ENCODE results near the gene EPHB2.

GRCh38 chr1:22781483-22781882, 70.8 kb downstream of the EPHB2 start:
- TF ChIP-seq, protein P1, sequence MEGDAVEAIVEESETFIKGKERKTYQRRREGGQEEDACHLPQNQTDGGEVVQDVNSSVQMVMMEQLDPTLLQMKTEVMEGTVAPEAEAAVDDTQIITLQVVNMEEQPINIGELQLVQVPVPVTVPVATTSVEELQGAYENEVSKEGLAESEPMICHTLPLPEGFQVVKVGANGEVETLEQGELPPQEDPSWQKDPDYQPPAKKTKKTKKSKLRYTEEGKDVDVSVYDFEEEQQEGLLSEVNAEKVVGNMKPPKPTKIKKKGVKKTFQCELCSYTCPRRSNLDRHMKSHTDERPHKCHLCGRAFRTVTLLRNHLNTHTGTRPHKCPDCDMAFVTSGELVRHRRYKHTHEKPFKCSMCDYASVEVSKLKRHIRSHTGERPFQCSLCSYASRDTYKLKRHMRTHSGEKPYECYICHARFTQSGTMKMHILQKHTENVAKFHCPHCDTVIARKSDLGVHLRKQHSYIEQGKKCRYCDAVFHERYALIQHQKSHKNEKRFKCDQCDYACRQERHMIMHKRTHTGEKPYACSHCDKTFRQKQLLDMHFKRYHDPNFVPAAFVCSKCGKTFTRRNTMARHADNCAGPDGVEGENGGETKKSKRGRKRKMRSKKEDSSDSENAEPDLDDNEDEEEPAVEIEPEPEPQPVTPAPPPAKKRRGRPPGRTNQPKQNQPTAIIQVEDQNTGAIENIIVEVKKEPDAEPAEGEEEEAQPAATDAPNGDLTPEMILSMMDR (IDR thresholded peaks at IDR 0.05): no peak
- no peak for TF ChIP-seq ZFX (IDR thresholded peaks at IDR 0.05; ENCODE audit: borderline replicate concordance)

Measured in 22Rv1 (cell line).